Activated CD8-positive, alpha-beta T cell treated with anti-CD3 and anti-CD28 coated beads, Interleukin-2, amount 10 ng/mL, durations not matched to agents 7 days and 5 days (primary cell): ENCODE measurements around the gene EHBP1. TPM values are rescaled to one million over a fixed set of nuclear protein-coding genes. Genes with fewer than 3 reads are reported as not detected.
A peak's percentile ranks its signal among the peaks of the same experiment; 100 is the strongest.

Source experiments
- ATAC-seq: fragments of 150-1000 bp; cut with Tn5 transposase; one replicate; pipeline ENCODE4 v1.10.0; 2021; ENCODE audit warnings: moderate library complexity
- CTCF ChIA-PET: fragments of 350-600 bp; sonication (Branson Sonifier 250); formaldehyde crosslinking; loops from one replicate; lab custom pipeline; 2021; ENCODE audit warnings: antibody characterized with exemption; lab: Charles Lee
- POLR2A ChIA-PET: fragments of 350-600 bp; sonication (Branson Sonifier 250); formaldehyde crosslinking; loops from one replicate; lab custom pipeline; 2021; ENCODE audit warnings: antibody characterized with exemption; lab: Charles Lee
- DNase-seq: peaks from one replicate; pipeline ENCODE4 v3.0.0-alpha.2; 2020
- H3K27ac Mint-ChIP-seq: one replicate; pipeline ENCODE4 v1.8.0; 2021; ENCODE audit warnings: mild to moderate bottlenecking, mixed read lengths
- H3K27me3 Mint-ChIP-seq: one replicate; pipeline ENCODE4 v1.8.0; 2021; ENCODE audit warnings: low read depth, mixed read lengths
- H3K36me3 Mint-ChIP-seq: one replicate; pipeline ENCODE4 v1.8.0; 2021; ENCODE audit warnings: low read depth, mixed read lengths
- H3K4me1 Mint-ChIP-seq: one replicate; pipeline ENCODE4 v1.8.0; 2021; ENCODE audit warnings: low read depth, mixed read lengths
- H3K4me3 Mint-ChIP-seq: one replicate; pipeline ENCODE4 v1.8.0; 2021; ENCODE audit warnings: mild to moderate bottlenecking, mixed read lengths
- H3K9me3 Mint-ChIP-seq: one replicate; pipeline ENCODE4 v1.8.0; 2022; ENCODE audit warnings: mixed read lengths; ENCODE audit not compliant: insufficient read depth
- total RNA-seq, 2 experiments: library from RNA; stranded (reverse); gene quantifications; one replicate each; pipeline ENCODE4 v1.2.3, GENCODE V29; 2021

The EHBP1 gene
- total RNA-seq, 2 experiments from 2014 or later: 23.4 to 26.3 TPM

- POLR2A ChIA-PET: interaction anchor here (1.1 kb wide), 1 partner anchor 12 kb away, joined by 3 read pairs; no protein-coding TSS in a partner anchor
- peaks cover 2% of the 10 kb centered on the region for H3K36me3 Mint-ChIP-seq
- peak; percentile 43 for DNase-seq
- peaks cover 46% of the 10 kb centered on the region for H3K4me1 Mint-ChIP-seq
- peaks cover 60% of the 10 kb centered on the region for H3K27me3 Mint-ChIP-seq
- no peak for ATAC-seq
- H3K9me3 Mint-ChIP-seq: no peaks in the 10 kb centered on the region
- peak overlapping the region; percentile 43 for H3K4me3 Mint-ChIP-seq
- CTCF ChIA-PET: interaction anchor here (1.1 kb wide), 1 partner anchor 260 kb away, joined by 4 read pairs; no protein-coding TSS in a partner anchor
- H3K27ac Mint-ChIP-seq: peak overlapping the region; percentile 15
Measured at GRCh38 chr2:63047321-63048279, 342.1 kb downstream of the EHBP1 start.

GRCh38 chr2:63048367-63049171, 343.1 kb downstream of the EHBP1 start:
- ATAC-seq (no peak), DNase-seq (no peak)
- CTCF ChIA-PET: no interaction called here
- H3K27me3 Mint-ChIP-seq: peaks cover 70% of the 10 kb centered on the region
- H3K36me3 Mint-ChIP-seq: peaks cover 2% of the 10 kb centered on the region
- H3K4me1 Mint-ChIP-seq: peaks cover 53% of the 10 kb centered on the region
- POLR2A ChIA-PET: interaction anchor here (0.6 to 1.2 kb wide), 2 partner anchors 9 to 343 kb away, joined by 4 read pairs; partner anchors contain the start of gene EHBP1
- no peaks in the 10 kb centered on the region for H3K9me3 Mint-ChIP-seq
- no peak overlapping the region for H3K27ac Mint-ChIP-seq
- H3K4me3 Mint-ChIP-seq: peak overlapping the region; percentile 26

- peak overlapping the region; percentile 81 for H3K4me3 Mint-ChIP-seq
- H3K36me3 Mint-ChIP-seq: peaks cover 2% of the 10 kb centered on the region
- no peaks in the 10 kb centered on the region for H3K9me3 Mint-ChIP-seq
- peaks cover 61% of the 10 kb centered on the region for H3K4me1 Mint-ChIP-seq
- H3K27ac Mint-ChIP-seq: peak overlapping the region; percentile 34
- H3K27me3 Mint-ChIP-seq: peaks cover 78% of the 10 kb centered on the region
- ChIA-PET CTCF (no interaction called here), POLR2A (interaction anchor here (0.6 to 1.2 kb wide), 2 partner anchors 10 to 344 kb away, joined by 4 read pairs; partner anchors contain the start of gene EHBP1)
- no peak for ATAC-seq
- no peak for DNase-seq
Measured at GRCh38 chr2:63049211-63049969, 343.9 kb downstream of the EHBP1 start.

- ATAC-seq (no peak), DNase-seq (peak; percentile 30)
- H3K4me3 Mint-ChIP-seq: peak overlapping the region; percentile 81
- ChIA-PET CTCF (no interaction called here), POLR2A (no interaction called here)
- H3K4me1 Mint-ChIP-seq: peaks cover 66% of the 10 kb centered on the region
- H3K27me3 Mint-ChIP-seq: peaks cover 83% of the 10 kb centered on the region
- peak overlapping the region; percentile 34 for H3K27ac Mint-ChIP-seq
- peaks cover 6% of the 10 kb centered on the region for H3K36me3 Mint-ChIP-seq
- no peaks in the 10 kb centered on the region for H3K9me3 Mint-ChIP-seq
Measured at GRCh38 chr2:63049970-63050333, 344.4 kb downstream of the EHBP1 start.

GRCh38 chr2:63050334-63051041, 345.0 kb downstream of the EHBP1 start, which contains the start of gene OTX1:
Gene OTX1, plus strand, starts transcription at chr2:63050830. Its CDS starts 2,161 bp downstream, at chr2:63052991.
- Mint-ChIP-seq H3K27ac (peak within 1 kb of the TSS; percentile 34), H3K4me3 (peak within 1 kb of the TSS; percentile 81), H3K36me3 (peaks cover 6% of the 10 kb centered on the region), H3K4me1 (peaks cover 72% of the 10 kb centered on the region), H3K27me3 (peaks cover 84% of the 10 kb centered on the region), H3K9me3 (no peaks in the 10 kb centered on the region)
- peak; percentile 77 for DNase-seq
- ChIA-PET CTCF (interaction anchor here (2.9 kb wide), 1 partner anchor 262 kb away, joined by 7 read pairs; no protein-coding TSS in a partner anchor), POLR2A (no interaction called here)
- peak; percentile 83 for ATAC-seq

- peaks cover 86% of the 10 kb centered on the region for H3K27me3 Mint-ChIP-seq
- ChIA-PET CTCF (interaction anchor here (0.8 to 2.9 kb wide), 2 partner anchors 11 to 263 kb away, joined by 4 to 7 read pairs; no protein-coding TSS in a partner anchor), POLR2A (no interaction called here)
- H3K4me3 Mint-ChIP-seq: peak overlapping the region; percentile 76
- DNase-seq: peak; percentile 28
- ATAC-seq: no peak
- H3K9me3 Mint-ChIP-seq: no peaks in the 10 kb centered on the region
- H3K4me1 Mint-ChIP-seq: peaks cover 79% of the 10 kb centered on the region
- H3K27ac Mint-ChIP-seq: peak overlapping the region; percentile 33
- H3K36me3 Mint-ChIP-seq: peaks cover 6% of the 10 kb centered on the region
Measured at GRCh38 chr2:63051042-63051794, 345.7 kb downstream of the EHBP1 start.

- Mint-ChIP-seq H3K27me3 (peaks cover 86% of the 10 kb centered on the region), H3K4me3 (peak overlapping the region; percentile 15), H3K27ac (no peak overlapping the region), H3K4me1 (peaks cover 83% of the 10 kb centered on the region), H3K36me3 (peaks cover 6% of the 10 kb centered on the region), H3K9me3 (no peaks in the 10 kb centered on the region)
- POLR2A ChIA-PET: no interaction called here
- DNase-seq: no peak
- no peak for ATAC-seq
- CTCF ChIA-PET: interaction anchor here (0.8 to 2.9 kb wide), 2 partner anchors 11 to 264 kb away, joined by 4 to 7 read pairs; no protein-coding TSS in a partner anchor
Measured at GRCh38 chr2:63051795-63052333, 346.4 kb downstream of the EHBP1 start.

- DNase-seq: no peak
- peaks cover 87% of the 10 kb centered on the region for H3K27me3 Mint-ChIP-seq
- ChIA-PET CTCF (interaction anchor here (2.9 kb wide), 1 partner anchor 264 kb away, joined by 7 read pairs; no protein-coding TSS in a partner anchor), POLR2A (no interaction called here)
- peaks cover 83% of the 10 kb centered on the region for H3K4me1 Mint-ChIP-seq
- no peak for ATAC-seq
- peaks cover 6% of the 10 kb centered on the region for H3K36me3 Mint-ChIP-seq
- H3K9me3 Mint-ChIP-seq: no peaks in the 10 kb centered on the region
- no peak overlapping the region for H3K27ac Mint-ChIP-seq
- H3K4me3 Mint-ChIP-seq: peak overlapping the region; percentile 15
Measured at GRCh38 chr2:63052411-63053080, 347.0 kb downstream of the EHBP1 start.

- no peak overlapping the region for H3K27ac Mint-ChIP-seq
- DNase-seq (no peak), ATAC-seq (no peak)
- H3K9me3 Mint-ChIP-seq: no peaks in the 10 kb centered on the region
- POLR2A ChIA-PET: no interaction called here
- H3K4me1 Mint-ChIP-seq: peaks cover 84% of the 10 kb centered on the region
- peak overlapping the region; percentile 49 for H3K4me3 Mint-ChIP-seq
- CTCF ChIA-PET: interaction anchor here (2.9 kb wide), 1 partner anchor 265 kb away, joined by 7 read pairs; no protein-coding TSS in a partner anchor
- peaks cover 6% of the 10 kb centered on the region for H3K36me3 Mint-ChIP-seq
- peaks cover 89% of the 10 kb centered on the region for H3K27me3 Mint-ChIP-seq
Measured at GRCh38 chr2:63053081-63053888, 347.8 kb downstream of the EHBP1 start.
